ENCODE measurements around the gene MPPED1.

DNA sequence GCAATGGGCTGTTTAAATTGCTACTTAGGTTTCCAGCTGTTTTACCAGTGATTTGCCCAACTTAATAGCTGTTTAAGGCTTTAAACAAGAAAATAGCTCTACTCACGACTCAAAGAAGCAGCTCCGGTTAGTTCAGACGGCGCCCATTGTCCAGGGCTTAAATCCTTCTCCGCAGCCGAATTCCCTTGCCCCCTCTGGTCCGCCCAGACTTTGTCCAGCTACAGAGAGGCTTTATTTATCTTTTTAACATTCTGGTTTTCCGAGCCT lies 47.7 kb upstream of the MPPED1 start:
- TF ChIP-seq CTCF (IDR thresholded peaks at IDR 0.05), result no peak
- no peak for TF ChIP-seq POLR2A (IDR thresholded peaks at IDR 0.05)
